ENCODE results near the gene HAUS5.
A peak's percentile ranks its signal among the peaks of the same experiment; 100 is the strongest.
"Not testable (repeated sequence)": the region's sequence is repeated elsewhere in the genome, so short reads cannot be mapped to it uniquely, and the experiment has no call there.

The HAUS5 gene

GRCh38 chr19:35643255-35644205, 31.0 kb downstream of the HAUS5 start:
- DNase-seq (ENCODE audit: low spot score): peak; percentile 86

GRCh38 chr19:35644206-35644986, 31.9 kb downstream of the HAUS5 start:
- DNase-seq (ENCODE audit: low spot score): peak; percentile 95

DNA sequence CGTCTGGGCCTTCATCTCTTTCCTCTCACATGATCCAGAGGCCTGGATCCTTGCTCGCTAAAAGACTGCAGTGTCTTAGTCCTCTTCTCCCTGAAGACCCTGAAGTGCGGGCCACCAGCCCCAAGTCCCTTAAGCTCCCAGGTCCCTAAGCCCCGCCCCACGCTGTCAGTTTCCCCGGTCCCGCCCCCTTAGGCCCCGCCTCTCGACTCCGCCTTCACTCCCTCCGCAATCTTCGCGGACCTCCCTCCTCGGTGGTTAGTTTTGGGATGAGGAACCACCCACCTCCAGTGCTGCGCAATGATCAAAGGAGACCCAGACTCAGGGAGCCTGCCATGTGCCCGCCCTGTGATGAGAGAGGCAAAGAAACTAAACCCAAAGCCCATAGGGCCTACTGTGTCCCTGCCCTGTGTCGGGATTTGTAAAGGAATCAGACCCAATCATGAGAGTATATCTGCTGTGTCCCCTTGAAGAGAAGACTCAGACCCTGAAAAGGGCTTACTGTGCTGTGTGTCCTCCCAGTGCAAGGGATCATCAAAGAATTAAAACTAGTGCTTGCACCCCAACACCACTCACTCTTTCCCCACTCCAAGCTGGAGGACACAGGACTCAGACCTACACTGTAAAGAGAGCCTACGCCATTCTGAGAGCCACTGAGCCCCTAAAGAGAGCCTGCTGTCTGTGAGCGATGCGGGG, 32.6 kb downstream of the HAUS5 start:
- DNase-seq (ENCODE audit: low spot score): peak; percentile 67

DNA sequence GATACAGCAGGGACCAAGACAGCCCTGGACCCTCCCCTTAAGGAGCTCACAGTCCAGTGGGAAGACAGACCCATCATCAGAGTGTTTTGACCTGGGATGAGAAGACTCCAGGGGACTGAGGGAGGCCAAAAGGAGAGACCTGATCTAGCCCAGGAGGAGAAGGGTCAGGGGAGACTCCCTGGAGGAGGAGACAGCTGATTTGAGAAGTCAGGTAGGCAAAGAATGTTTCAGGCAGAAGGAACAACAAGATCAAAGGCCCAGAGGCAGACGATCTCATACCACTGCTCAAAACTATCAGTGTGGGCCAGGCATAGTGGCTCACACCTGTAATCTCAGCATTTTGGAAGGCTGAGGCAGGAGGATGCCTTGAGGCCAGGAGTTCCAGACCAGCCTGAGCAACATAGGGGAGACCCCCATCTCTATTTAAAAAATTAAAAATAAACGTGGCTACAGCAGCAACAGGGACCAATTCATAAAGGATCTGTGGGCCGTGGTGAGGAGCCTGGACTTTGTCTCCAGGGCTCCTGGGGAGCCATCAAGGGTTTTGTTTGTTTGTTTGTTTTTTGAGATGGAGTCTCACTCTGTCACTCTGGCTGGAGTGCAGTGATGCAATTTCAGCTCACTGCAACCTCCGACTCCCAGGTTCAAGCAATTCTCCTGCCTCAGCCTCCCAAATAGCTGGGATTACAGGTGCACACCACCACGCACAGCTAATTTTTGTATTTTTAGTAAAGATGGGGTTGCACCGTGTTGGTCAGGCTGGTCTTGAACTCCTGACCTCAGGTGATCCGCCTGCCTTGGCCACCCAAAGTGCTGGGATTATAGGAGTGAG, 33.4 kb downstream of the HAUS5 start:
- no peak for DNase-seq (ENCODE audit: low spot score)

DNA sequence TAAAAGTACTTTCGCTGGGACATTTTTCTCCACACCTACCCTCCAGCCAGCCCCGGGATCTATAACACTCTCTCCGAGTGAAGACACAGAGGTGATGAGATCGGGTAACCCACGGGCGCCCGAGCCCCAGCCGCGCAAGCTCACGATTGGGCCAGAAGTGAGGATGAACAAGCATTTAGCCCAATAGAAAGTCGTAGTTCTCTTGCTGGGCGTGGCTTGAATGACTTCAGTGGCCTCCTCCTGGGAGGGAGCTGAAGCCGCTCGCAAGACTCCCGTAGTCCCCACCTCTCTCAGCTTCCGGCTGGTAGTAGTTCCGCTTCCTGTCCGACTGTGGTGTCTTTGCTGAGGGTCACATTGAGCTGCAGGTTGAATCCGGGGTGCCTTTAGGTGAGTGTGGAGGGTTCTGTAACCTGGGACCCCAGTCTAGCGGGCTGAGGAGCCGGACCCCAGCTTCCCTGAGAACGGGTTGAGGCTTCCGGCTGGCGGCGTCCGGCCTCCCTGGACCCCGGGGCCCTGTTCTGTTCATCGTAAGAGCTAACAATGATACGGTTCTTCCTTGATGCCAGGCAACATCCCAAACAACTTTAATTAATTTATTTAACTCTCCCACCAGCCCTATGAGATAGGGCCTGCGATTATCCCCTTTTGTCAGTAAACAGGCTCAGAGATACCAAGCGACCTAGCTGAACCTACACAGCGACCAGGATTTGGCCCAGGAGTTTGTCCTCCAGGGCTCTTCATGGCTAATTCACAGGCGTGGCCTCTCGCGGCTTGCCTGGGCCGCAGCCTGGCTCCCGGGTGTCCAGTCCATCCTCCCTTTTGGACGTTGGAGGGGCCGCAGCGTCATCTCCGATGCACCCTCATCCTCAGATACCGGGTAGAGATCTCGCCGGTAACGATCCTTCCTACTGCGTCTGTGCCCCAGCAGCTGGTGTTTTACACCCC, 35.8 kb downstream of the HAUS5 start, which contains the start of gene COX6B1:
Gene COX6B1, plus strand, starts transcription at position 307 of the 945 bp plus-strand sequence. CDS start 2,921 bp downstream, outside the sequence.
- peak; percentile 99 for DNase-seq (ENCODE audit: low spot score)

- DNase-seq (ENCODE audit: low spot score): no peak
Observed at GRCh38 chr19:35650581-35650980, 38.0 kb downstream of the HAUS5 start.

DNA sequence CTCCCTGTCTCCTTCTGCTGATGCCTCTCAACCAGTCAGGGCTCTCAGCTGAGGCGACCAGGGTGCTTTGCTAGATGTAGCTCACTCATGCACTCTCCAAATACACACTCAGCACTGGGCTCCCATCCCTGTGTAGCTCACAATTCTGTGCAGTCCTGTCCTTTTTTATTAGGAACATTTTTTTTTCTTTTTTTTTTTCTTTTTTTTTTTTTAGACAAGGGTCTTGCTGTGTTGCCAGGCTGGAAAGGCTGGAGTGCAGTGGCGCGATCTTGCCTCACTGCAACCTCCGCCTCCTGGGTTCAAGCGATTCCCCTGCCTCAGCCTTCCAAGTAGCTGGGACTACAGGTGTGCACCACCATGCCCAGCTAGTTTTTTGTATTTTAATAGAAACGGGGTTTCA, 42.3 kb downstream of the HAUS5 start:
- not testable (repeated sequence) for DNase-seq (ENCODE audit: low spot score)

- no peak for DNase-seq (ENCODE audit: low spot score)
Observed at GRCh38 chr19:35655600-35655999, 43.1 kb downstream of the HAUS5 start.

DNA sequence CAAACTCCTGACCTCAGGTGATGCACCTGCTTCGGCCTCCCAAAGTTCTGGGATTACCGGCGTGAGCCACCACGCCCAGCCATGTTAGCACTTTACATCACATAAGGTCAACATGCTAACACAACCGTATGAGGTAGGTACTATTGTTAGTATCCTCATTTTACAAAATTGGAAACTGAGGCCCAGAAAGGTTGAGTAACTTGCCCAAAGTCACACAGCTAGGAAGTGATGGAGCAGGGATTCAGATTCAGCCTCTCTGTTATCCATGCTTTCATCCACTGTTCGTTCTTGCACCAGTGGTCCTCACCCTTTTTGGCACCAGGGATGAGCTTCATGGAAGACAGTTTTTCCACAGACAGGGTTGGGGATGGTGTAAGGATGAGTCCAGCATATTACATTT, 44.2 kb downstream of the HAUS5 start:
- no peak for DNase-seq (ENCODE audit: low spot score)

DNA sequence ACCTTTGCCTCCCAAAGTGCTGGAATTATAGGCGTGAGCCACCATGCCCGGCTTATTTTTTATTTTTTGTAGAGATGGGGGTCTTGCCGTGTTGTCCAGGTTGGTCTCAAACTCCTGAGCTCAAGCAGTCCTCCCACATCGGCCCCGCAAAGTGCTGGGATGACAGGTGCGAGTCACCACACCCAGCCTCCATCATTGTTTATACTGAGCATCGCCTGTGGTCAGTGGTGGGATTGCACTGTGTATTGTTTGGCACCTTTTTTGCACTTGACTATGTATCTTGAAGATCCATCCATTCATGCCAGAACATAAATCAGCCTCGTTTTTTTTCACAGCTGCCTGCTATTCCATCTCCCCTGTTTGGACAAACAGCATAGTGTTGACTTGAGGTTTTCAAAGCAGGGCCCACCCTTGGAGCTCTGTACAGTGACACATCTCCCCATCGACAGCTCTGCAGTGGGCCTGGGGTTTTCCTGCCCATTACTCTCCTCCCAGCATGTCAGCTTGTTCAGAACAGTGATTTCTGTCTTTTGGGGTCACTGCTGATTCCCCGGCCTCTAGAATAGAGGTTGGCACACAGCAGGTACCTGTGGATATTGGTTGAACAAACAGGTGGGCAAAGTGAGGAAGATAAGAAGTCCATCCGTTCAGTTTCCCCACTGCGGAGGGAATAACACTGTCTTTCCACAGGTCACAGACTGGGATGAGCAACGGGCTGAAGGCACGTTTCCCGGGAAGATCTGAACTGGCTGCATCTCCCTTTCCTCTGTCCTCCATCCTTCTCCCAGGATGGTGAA, 45.6 kb downstream of the HAUS5 start:
- DNase-seq (ENCODE audit: low spot score): peak; percentile 50

GRCh38 chr19:35661995-35662340, 49.4 kb downstream of the HAUS5 start:
- DNase-seq (ENCODE audit: low spot score): no peak

DNA sequence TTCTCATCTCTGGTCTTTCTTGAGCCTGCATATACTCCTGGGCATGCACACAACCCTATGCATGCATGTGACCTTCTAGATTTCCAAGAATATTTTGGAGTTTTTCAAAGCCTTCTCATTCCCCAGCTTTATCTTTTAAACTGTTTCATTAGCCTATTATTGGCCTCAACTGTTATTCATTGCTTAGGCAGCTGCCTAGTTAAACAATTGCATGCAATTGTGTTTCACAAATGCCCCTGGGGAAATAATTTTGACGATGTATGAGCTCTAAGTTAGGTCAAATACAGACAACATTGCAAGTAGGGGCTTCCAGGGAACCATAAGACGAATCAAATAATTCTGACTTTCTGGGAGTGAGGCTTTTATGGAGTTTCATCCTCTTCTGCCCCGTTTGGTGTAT, 51.4 kb downstream of the HAUS5 start:
- no peak for DNase-seq (ENCODE audit: low spot score)

DNA sequence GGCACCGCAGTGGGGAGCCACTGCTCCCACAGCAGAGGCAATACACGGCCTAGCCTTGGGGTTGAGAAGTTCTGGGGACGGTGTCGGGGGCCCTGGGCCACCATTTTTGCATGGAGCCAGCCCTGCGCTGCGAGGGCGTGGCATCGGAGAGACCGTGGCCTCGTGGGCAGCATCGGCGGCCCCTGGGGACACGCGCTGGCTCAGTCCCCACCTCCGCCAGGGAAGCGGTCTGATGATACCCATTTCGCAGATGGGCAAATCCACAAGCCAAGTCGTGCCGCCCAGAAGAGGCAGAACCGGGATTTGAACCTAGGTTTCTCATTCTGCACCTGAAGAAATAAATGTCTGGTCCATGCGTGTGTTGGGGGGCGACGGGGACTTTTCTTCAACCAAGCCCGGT, 52.6 kb downstream of the HAUS5 start:
- no peak for DNase-seq (ENCODE audit: low spot score)

DNA sequence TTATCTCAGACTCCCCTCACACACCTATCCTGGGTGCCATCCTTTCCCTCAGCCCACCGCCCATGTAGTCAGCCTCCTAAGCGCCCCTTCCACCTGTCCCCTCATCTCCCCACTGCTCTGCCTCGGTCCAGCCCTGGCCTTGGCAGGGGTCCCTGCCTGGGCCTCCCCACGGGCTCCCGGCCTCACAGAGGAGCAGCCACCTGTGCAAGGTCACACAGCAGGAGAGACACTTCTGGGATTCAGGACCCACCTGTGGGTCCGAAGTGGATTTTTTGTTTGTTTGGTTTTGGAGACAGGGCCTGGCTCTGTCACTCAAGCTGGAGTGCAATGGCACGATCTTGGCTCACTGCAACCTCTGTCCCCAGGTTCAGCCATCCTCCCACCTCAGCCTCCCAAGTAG, 53.1 kb downstream of the HAUS5 start:
- DNase-seq (ENCODE audit: low spot score): no peak

DNA sequence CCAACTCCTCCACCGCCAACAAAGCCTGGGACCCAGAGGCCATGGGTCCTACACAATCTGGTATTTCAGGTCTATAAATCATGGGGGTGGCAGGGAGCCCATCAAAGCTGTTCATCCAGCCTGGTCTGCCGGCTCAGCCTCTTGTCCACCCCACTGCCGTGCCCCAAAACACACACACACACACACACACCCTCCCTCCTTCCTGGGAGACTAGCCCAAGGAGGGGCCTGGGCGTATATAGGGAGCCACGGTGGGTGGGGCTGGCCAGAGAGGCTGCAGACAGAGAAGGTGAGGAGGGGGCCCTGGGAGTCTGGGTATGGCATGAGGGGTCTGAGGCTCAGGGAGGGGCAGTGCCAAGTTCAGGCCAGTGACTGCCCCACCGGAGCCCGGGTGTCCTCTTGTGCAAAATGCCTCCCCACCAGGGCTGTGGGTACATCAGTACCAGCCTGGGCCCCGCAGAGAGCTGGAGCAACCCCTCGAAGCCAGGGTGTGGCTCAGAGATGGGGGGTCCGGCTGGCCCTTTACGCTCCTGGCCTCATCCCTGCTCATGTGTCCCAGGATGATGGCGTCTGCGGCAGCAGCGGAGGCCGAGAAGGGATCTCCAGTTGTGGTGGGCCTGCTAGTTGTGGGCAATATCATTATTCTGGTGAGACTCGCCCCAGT, 53.8 kb downstream of the HAUS5 start, which contains the start of gene UPK1A:
Gene UPK1A, plus strand, starts transcription at position 267 of the 663 bp plus-strand sequence. Its CDS starts 296 bp downstream, at position 563.
- no peak for DNase-seq (ENCODE audit: low spot score)

GRCh38 chr19:35669566-35669965, 57.0 kb downstream of the HAUS5 start:
- DNase-seq (ENCODE audit: low spot score): no peak

DNA sequence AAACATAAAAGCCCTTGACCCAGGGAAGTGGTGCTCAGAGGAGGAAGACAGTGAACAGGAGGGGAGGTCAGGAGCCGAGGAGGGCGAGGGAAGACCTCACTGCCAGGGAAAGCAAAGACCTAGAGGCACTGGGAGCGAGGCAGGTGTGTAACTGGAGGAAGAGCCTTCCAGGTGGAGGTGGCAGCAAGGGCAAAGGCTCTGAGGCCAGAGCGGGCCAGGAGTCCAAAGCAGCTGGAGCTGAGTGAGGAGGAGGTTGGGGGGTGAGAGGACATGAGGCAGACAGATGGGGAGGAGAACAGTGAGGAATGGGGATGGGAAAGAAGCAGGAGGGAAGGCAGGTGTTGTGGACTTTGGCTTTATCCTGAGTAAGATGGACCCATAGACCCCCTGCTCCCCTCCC, 57.4 kb downstream of the HAUS5 start:
- no peak for DNase-seq (ENCODE audit: low spot score)

GRCh38 chr19:35670686-35671085, 58.2 kb downstream of the HAUS5 start:
- no peak for DNase-seq (ENCODE audit: low spot score)

DNA sequence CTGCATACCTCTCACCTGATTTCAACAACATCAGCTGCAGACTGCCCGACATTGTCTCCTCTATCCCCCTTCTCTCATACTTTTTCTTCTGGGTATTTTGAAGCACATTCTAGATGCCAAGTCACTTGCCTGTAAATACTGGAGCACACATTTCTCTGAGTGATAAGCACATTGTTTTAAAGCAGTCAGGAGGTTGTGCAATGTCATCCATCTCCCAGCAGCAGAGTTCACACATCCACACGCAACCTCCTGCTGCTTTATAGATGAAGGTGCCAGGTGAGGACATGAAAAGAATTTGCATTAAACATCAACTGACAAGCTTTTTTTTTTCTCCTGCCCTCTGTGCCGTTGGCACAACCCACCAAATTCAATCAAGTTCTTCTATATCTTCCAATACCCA, 59.3 kb downstream of the HAUS5 start:
- no peak for DNase-seq (ENCODE audit: low spot score)

Measured in RKO (cell line).